DND-41 (cell line): Measurements from ENCODE around the gene BTC.

ENCODE experiments used
- EZH2 ChIP-seq: IDR thresholded peaks from 3 replicates; pipeline ENCODE4 v1.6.1; 2012; ENCODE audit warnings: borderline replicate concordance, low read depth, mild to moderate bottlenecking, moderate library complexity, low read length, inconsistent platforms; ENCODE audit not compliant: severe bottlenecking
- TF ChIP-seq, protein P1 (sequence below): IDR thresholded peaks from 2 replicates; pipeline ENCODE4 v1.5.1; 2012; ENCODE audit warnings: borderline replicate concordance, low read length, moderate library complexity, mild to moderate bottlenecking; ENCODE audit not compliant: poor library complexity, severe bottlenecking; ENCODE audit errors: extremely low read depth

DNA sequence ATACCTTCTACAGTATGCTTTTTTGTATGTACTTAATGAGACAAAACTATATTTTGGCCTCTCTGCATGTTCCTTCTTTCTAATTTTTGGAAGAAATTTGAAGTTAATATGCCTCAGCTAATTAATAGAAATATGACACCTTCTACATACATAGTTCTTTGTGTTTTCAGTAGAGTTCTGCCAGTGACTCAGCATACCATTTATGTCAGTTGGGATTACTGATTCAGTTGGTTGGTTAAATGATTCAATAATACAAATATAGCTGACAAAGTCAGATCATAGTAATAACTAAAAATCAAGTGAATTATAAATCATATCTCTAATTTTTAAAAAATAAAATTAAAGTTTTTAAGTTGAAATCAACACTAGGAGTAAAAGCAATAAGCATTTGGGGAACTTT lies 16.8 kb downstream of the BTC start:
- TF ChIP-seq, protein P1, sequence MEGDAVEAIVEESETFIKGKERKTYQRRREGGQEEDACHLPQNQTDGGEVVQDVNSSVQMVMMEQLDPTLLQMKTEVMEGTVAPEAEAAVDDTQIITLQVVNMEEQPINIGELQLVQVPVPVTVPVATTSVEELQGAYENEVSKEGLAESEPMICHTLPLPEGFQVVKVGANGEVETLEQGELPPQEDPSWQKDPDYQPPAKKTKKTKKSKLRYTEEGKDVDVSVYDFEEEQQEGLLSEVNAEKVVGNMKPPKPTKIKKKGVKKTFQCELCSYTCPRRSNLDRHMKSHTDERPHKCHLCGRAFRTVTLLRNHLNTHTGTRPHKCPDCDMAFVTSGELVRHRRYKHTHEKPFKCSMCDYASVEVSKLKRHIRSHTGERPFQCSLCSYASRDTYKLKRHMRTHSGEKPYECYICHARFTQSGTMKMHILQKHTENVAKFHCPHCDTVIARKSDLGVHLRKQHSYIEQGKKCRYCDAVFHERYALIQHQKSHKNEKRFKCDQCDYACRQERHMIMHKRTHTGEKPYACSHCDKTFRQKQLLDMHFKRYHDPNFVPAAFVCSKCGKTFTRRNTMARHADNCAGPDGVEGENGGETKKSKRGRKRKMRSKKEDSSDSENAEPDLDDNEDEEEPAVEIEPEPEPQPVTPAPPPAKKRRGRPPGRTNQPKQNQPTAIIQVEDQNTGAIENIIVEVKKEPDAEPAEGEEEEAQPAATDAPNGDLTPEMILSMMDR: no peak
- TF ChIP-seq EZH2: no peak
